Lung microvascular endothelial cell (primary cell): ENCODE data around the gene LRRC27. TPM values are rescaled to one million over a fixed set of nuclear protein-coding genes. Genes with fewer than 3 reads are reported as not detected.

ENCODE experiments used
- DNase-seq, 2 donors: peaks; one replicate each; pipeline versions ENCODE4 v3.0.0 to v3.0.0-alpha.2; 2010; ENCODE audit warnings: low read depth in 2 of 2
- total RNA-seq: library from RNA; depleted of rRNA; stranded (reverse); fragments of >200 nt; gene quantifications from 2 replicates; pipeline ENCODE4 v1.2.1, GENCODE V29; 2014

The LRRC27 gene
- total RNA-seq, 1 donor from 2014 or later, result 6.2 TPM

GRCh38 chr10:132425029-132425756 lies 93.2 kb downstream of the LRRC27 start:
- DNase-seq, result no peak

- no peak for DNase-seq
These were observed 93.8 kb downstream of the LRRC27 start for GRCh38 chr10:132425757-132426155.

- DNase-seq, result no peak
These were observed 95.2 kb downstream of the LRRC27 start for GRCh38 chr10:132427006-132427771.

- no peak for DNase-seq
These were observed 96.0 kb downstream of the LRRC27 start for GRCh38 chr10:132427939-132428367.

- DNase-seq, result no peak
These were observed 96.5 kb downstream of the LRRC27 start for GRCh38 chr10:132428486-132428995.

Other genes starting within 250 kb of the LRRC27 start
- 0.40 and 11.8 TPM in 2 replicates for gene DPYSL4, start 145.2 kb upstream of the LRRC27 start, total RNA-seq
- 5.0 and 10.9 TPM in 2 replicates for gene STK32C, start 24.2 kb upstream of the LRRC27 start, total RNA-seq
- gene PWWP2B, start 65.0 kb downstream of the LRRC27 start, total RNA-seq, result 6.5 and 9.1 TPM in 2 replicates
- gene INPP5A, start 205.6 kb downstream of the LRRC27 start, total RNA-seq, result 18.1 and 24.4 TPM in 2 replicates